Fibroblast of skin of left biceps (primary cell): ENCODE results near the gene MT1M.
"Not testable (repeated sequence)": the region's sequence is repeated elsewhere in the genome, so short reads cannot be mapped to it uniquely, and the experiment has no call there.

Experiments used
- DNase-seq, 2 experiments: peaks; one replicate each; pipeline ENCODE4 v3.0.0-alpha.2; 2013; ENCODE audit warnings: low read depth in 2 of 2

Gene MT1M

GRCh38 chr16:56632156-56632847 lies at the start of gene MT1M:
Gene MT1M, plus strand, starts transcription at chr16:56632659. Its CDS starts 73 bp downstream, at chr16:56632732.
- DNase-seq: no peak

DNA sequence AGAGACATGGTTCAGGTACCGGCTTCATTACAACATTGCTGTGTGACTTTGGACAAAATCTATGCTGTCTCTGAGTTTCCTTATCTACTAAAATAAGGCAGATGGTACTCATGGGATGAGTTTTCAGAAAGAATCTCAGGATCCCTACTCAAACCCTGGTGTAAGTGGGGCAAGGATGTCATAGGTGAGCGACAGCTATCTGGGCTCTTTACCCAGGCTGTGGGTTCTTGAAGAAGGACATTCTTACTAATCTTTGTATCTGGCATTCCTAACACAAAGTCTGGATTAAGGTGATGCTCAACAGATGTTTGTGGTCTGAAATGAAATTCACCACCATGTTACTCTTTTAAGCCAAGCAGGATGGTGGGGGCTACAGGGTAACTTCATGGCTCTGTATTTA lies 49.5 kb upstream of the MT1M start:
- not testable (repeated sequence) for DNase-seq

DNA sequence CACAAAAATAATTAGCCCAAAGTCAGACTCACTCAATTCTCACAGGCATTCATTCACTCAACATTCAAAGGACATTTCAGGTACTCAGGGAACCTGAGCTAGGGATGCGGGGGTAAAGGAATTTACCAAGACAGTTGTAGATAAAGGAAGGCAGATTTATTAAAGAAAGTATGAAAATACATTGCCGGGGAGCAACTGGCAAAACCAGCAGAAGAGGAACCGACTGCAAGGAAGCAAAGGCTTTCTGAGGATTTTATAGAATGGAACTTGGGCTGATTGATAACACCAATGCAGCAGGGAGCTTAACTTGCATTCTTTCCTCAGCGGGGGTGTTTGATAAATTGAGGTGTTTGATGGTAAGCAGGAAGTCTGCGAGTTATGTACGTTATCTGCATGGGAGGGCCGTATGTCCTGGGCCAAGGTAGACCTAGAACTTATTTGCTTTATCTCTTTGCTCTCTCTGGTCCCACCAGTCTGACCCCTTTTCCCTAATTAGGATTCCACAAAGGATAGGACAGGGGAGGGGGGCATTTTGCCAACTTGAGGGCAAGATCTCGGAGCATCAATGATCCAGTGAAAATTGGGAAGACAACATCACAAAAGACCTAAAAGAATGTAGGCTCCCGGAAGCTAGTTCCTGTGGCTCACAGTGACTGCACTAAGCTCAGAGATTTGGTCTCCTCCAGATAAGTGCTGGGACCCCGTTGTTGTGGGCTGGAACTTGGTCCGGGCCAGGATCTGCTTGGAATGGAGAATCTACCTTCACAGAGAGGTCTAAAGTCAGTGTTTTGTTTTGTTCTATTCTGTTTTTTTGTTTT lies 48.9 kb upstream of the MT1M start:
- DNase-seq: no peak

- no peak for DNase-seq
Observed at GRCh38 chr16:56584276-56584675, 48.2 kb upstream of the MT1M start.

- DNase-seq: no peak
Observed at GRCh38 chr16:56588781-56589140, 43.7 kb upstream of the MT1M start.

DNA sequence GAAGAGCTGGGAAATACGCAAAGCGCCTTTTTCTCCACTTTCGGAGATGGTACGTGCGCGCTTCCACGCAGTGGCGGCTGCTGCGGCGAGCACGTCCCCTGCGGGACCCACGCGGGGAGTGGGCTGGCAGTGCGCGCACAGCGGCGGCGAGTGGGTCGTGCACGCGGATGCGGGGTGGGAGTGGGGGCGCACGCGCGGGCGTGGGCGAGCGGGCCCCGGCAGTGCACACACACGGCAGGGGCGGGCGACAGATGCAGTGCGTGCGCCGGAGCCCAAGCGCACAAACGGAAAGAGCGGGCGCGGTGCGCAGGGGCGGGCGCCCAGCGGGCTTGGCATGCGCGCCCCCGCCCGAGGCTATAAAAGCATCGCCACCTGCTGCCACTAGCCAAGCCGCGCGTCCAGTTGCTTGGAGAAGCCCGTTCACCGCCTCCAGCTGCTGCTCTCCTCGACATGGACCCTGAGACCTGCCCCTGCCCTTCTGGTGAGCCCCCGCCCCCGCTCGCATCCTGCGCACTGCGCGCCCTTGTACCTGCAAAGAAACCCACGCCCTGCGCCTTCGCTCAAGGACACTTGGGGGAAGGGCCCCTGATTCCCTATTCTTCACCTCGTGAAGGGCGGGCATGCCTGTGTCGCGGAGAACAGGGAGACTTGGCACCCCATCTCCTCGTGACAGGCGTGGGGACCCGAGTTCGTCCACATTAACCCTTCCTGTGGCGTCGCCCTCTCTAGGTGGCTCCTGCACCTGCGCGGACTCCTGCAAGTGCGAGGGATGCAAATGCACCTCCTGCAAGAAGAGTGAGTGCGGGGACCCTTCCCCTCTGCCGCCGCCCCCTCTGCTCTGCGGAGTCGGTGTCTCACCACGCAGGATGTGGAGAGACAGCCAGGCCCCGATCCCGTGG lies 43.1 kb upstream of the MT1M start, which contains the start of gene MT3:
TSS of gene MT3 (plus strand) at position 388 of the 899 bp plus-strand sequence. CDS start at position 451, 63 bp downstream.
- DNase-seq: no peak

- DNase-seq: no peak
Observed at GRCh38 chr16:56591377-56592060, 40.9 kb upstream of the MT1M start.

GRCh38 chr16:56593573-56594291 lies 38.7 kb upstream of the MT1M start:
- no peak for DNase-seq

- no peak for DNase-seq
Observed at GRCh38 chr16:56594292-56594619, 38.2 kb upstream of the MT1M start.

DNA sequence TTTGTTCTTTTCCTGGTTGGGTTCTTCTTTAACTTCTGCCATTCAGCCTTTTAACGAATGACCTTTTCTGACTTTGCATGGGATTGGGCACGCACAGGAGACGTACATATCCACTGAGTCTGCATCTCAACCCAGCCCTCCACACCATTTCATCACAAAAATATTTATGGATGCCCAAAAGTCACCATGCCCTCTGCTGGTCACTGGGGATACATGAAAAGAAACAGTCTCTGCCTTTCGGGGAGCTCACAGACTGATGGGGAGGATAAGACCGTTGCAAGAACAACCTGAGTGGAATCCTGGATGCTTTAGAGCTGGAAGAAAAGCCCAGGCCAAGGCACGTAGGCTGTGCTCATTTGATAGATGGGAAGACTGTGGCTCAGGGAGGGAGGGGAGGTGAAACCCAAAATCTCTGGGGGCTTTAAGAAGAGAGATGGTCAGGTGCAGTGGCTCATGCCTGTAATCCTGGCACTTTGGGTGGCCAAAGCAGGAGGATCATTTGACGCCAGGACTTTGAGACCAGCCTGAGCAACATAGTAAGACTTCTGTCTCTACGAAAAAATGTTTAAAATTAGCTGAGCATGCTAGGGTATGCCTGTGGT lies 32.0 kb upstream of the MT1M start:
- DNase-seq: no peak

DNA sequence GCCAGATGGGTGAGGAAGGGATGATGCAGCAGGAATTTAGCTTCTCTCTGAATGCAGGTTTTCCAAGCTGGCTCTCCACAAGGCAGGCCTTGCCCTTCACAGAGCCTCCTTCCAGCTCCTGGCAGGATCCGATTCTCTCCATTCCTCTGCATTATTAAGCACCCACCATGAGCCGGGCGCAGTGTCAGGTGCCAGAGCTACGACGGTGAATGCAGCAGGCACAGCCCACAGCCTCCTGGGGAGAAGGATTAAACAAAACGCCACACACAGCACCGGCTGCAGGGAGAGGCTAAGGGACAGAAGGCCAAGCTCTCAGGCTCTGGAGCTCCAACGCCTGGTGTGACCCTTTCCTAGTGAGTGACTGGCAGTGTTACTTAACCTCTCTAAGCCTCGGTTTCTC lies 31.1 kb upstream of the MT1M start:
- no peak for DNase-seq

DNA sequence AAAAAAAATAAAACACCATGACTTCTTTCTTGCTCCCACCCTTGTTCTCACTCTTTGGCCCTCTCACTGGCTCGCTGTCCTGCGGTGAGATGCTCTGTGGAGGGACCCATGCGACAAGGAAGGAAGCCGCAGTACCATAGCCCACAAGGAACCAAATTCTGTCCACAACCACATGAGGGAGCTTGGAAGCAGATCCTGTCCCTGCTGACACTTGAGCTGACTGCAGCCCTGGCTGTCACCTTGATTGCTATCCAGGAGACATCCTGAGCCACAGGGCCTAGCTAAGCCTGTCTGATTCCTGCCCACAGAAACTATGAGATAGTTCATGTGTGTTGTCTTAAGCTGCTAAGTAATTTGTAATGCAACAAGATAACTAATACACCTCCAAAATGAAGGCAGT lies 28.9 kb upstream of the MT1M start:
- no peak for DNase-seq

DNA sequence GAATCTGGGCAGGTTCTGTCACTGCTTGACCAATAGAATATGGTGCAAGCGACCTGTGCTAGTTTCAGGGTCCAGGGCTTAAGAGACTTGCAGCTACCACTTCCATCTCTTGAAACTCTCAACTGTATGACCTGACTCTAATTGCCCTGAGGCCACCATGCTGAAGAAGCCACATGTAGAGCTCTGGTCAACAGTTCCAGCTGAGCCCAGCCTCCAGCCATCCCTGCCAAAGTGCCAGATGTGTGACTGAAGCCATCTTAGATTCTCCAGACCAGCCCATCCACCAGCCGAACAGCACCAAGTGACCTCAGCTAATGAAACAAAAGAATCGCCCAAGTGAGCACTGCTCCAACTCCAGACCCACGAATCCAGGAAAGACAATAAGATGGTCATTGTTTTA lies 27.5 kb upstream of the MT1M start:
- no peak for DNase-seq

GRCh38 chr16:56605475-56605874 lies 27.0 kb upstream of the MT1M start:
- DNase-seq: no peak

DNA sequence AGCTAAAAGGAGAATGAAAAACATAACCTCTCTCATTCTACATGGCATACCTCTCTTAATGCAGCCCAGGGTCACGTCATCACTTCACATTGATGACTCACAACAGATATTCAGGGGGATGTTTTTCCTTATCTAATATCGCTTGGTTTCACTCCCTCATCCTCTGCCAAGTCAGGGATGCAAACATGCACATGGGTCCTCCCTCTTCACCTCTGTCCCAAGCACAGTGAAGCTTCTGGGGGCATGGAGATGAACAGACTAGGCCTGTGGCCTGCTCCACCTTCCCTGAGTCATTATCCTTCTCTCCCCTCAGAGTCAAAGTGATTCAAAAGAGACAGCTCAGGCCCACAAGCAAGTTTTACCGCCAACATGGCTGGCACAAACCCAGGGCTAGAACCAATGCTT lies 26.4 kb upstream of the MT1M start:
- DNase-seq: no peak

DNA sequence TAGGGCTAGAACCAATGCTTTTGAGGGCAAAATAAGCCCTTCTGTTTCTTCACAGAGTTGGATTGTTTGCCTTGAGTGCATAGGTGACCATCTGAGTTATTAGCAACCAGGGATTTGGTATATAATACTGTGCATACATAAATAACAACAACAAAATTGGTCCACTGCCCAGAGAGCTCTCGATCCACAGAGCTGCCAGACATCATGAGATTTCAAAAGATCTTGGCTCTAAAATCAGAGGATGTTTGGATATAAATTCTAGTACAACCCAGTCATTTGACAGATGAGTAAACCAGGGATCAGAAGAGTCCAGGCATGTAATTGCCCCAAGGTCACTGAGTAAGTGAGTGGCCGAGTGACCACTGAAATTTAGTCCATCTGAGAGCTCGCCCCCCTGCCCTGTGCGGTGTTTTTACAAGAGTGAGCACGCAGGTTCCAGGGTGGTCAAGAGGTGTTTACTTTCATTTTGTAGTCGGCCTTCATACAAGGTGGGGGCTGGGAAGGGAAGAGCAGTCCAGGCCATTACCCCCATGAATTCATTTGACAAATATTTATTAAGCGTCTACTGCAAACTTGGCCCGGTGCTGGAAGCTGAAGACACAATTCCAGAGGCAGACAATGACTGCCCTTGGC lies 25.9 kb upstream of the MT1M start:
- no peak for DNase-seq

- peak; percentile 91 to 92 for DNase-seq
Observed at GRCh38 chr16:56607109-56607618, 25.3 kb upstream of the MT1M start.

GRCh38 chr16:56607675-56608042 lies 24.8 kb upstream of the MT1M start:
- no peak for DNase-seq

GRCh38 chr16:56608043-56608875 lies 24.2 kb upstream of the MT1M start, which contains the start of gene MT2A:
Gene MT2A, plus strand, starts transcription at chr16:56608584. Its CDS starts 72 bp downstream, at chr16:56608656.
- peak; percentile 82 to 86 for DNase-seq
